ENCODE data around the gene TXNL4A.

TXNL4A gene

DNA sequence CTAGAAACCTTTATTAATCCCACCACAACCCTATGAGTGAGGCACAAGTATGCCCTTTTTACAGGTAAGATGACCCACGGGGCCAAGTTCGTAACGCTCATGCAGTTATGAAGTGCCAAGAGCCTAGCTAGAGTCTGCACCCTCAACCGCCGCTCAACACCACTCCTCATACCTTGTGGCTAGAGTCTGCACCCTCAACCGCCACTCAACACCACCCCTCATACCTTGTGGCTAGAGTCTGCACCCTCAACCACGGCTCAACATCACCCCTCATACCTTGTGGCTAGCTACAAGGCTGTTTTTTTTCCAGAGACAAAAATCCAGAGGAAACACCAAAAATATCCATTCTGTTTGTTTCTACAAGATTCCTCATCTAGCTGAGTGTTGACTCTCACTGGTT is 4.6 kb downstream of the TXNL4A start:
- TF ChIP-seq GLIS3 (CRISPR knock-in tag; IDR thresholded peaks at IDR 0.05) (no peak), CSRNP3 (CRISPR knock-in tag; IDR thresholded peaks at IDR 0.05) (no peak), ZFP3 (CRISPR knock-in tag; IDR thresholded peaks at IDR 0.05) (no peak), TSHZ2 (CRISPR knock-in tag; IDR thresholded peaks at IDR 0.05) (no peak), ZNF8 (CRISPR knock-in tag; IDR thresholded peaks at IDR 0.05) (no peak), ESRRG (CRISPR knock-in tag; IDR thresholded peaks at IDR 0.05) (no peak), ARNTL (CRISPR knock-in tag; IDR thresholded peaks at IDR 0.05; ENCODE audit: borderline replicate concordance, low read depth) (no peak), TOX (CRISPR knock-in tag; IDR thresholded peaks at IDR 0.05; ENCODE audit: borderline replicate concordance) (no peak), ZNF70 (CRISPR knock-in tag; IDR thresholded peaks at IDR 0.05) (no peak), TCF4 (CRISPR knock-in tag; IDR thresholded peaks at IDR 0.05; ENCODE audit: borderline replicate concordance) (no peak), ZNF565 (CRISPR knock-in tag; conservative IDR thresholded peaks at IDR 0.05; ENCODE audit: low read depth) (no peak), OSR1 (CRISPR knock-in tag; IDR thresholded peaks at IDR 0.05) (no peak), CSDC2 (CRISPR knock-in tag; IDR thresholded peaks at IDR 0.05) (no peak)
- TF ChIP-seq, protein P1, sequence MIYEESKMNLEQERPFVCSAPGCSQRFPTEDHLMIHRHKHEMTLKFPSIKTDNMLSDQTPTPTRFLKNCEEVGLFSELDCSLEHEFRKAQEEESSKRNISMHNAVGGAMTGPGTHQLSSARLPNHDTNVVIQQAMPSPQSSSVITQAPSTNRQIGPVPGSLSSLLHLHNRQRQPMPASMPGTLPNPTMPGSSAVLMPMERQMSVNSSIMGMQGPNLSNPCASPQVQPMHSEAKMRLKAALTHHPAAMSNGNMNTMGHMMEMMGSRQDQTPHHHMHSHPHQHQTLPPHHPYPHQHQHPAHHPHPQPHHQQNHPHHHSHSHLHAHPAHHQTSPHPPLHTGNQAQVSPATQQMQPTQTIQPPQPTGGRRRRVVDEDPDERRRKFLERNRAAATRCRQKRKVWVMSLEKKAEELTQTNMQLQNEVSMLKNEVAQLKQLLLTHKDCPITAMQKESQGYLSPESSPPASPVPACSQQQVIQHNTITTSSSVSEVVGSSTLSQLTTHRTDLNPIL (CRISPR knock-in tag; IDR thresholded peaks at IDR 0.05; ENCODE audit: low read depth) = no peak
- ATAC-seq = no peak

DNA sequence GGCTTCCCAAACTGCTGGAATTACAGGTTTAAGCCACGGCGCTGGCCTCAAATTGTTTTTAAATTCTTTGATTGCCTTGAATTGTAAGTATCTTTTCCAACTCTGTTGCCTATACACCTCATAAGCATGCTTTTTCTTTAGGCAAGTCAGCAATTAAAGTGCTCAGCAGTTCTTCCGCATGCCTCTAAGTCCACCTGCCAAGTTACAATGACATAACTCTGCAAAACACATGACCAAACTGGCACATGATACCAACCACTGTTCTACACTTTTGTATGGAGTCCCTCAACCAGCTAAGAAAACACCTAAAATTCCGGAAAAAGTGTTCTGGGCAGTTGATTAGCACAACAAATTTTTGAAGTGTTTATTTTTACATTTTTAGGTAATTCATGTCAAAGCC is 5.1 kb downstream of the TXNL4A start:
- TF ChIP-seq TCF4 (CRISPR knock-in tag; IDR thresholded peaks at IDR 0.05; ENCODE audit: borderline replicate concordance) (no peak), ZFP3 (CRISPR knock-in tag; IDR thresholded peaks at IDR 0.05) (no peak), ESRRG (CRISPR knock-in tag; IDR thresholded peaks at IDR 0.05) (no peak), ARNTL (CRISPR knock-in tag; IDR thresholded peaks at IDR 0.05; ENCODE audit: borderline replicate concordance, low read depth) (no peak), ZNF70 (CRISPR knock-in tag; IDR thresholded peaks at IDR 0.05) (no peak), CSDC2 (CRISPR knock-in tag; IDR thresholded peaks at IDR 0.05) (no peak), TOX (CRISPR knock-in tag; IDR thresholded peaks at IDR 0.05; ENCODE audit: borderline replicate concordance) (no peak), BACH2 (CRISPR knock-in tag; IDR thresholded peaks at IDR 0.05; ENCODE audit: borderline replicate concordance) (no peak), ZNF8 (CRISPR knock-in tag; IDR thresholded peaks at IDR 0.05) (no peak), ISL1 (CRISPR knock-in tag; IDR thresholded peaks at IDR 0.05) (no peak), PPARA (CRISPR knock-in tag; IDR thresholded peaks at IDR 0.05; ENCODE audit: borderline replicate concordance) (no peak), CSRNP3 (CRISPR knock-in tag; IDR thresholded peaks at IDR 0.05) (no peak), GLIS3 (CRISPR knock-in tag; IDR thresholded peaks at IDR 0.05) (no peak)
- TF ChIP-seq, protein P1 (CRISPR knock-in tag; IDR thresholded peaks at IDR 0.05; ENCODE audit: low read depth) = no peak
- TF ChIP-seq, protein P2, sequence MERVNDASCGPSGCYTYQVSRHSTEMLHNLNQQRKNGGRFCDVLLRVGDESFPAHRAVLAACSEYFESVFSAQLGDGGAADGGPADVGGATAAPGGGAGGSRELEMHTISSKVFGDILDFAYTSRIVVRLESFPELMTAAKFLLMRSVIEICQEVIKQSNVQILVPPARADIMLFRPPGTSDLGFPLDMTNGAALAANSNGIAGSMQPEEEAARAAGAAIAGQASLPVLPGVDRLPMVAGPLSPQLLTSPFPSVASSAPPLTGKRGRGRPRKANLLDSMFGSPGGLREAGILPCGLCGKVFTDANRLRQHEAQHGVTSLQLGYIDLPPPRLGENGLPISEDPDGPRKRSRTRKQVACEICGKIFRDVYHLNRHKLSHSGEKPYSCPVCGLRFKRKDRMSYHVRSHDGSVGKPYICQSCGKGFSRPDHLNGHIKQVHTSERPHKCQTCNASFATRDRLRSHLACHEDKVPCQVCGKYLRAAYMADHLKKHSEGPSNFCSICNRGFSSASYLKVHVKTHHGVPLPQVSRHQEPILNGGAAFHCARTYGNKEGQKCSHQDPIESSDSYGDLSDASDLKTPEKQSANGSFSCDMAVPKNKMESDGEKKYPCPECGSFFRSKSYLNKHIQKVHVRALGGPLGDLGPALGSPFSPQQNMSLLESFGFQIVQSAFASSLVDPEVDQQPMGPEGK (CRISPR knock-in tag; IDR thresholded peaks at IDR 0.05; ENCODE audit: borderline replicate concordance) = no peak
- TF ChIP-seq, protein P3, sequence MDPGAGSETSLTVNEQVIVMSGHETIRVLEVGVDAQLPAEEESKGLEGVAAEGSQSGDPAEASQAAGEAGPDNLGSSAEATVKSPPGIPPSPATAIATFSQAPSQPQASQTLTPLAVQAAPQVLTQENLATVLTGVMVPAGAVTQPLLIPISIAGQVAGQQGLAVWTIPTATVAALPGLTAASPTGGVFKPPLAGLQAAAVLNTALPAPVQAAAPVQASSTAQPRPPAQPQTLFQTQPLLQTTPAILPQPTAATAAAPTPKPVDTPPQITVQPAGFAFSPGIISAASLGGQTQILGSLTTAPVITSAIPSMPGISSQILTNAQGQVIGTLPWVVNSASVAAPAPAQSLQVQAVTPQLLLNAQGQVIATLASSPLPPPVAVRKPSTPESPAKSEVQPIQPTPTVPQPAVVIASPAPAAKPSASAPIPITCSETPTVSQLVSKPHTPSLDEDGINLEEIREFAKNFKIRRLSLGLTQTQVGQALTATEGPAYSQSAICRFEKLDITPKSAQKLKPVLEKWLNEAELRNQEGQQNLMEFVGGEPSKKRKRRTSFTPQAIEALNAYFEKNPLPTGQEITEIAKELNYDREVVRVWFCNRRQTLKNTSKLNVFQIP (CRISPR knock-in tag; IDR thresholded peaks at IDR 0.05; ENCODE audit: borderline replicate concordance, low read depth) = no peak
- ATAC-seq = no peak
